ENCODE data around the gene MRPL54. TPM values are rescaled to one million over a fixed set of nuclear protein-coding genes. Genes with fewer than 3 reads are reported as not detected.

The MRPL54 gene
- total RNA-seq, 2 donors from 2014 or later, result 78.9 to 86.0 TPM

GRCh38 chr19:3746371-3747056, 16.0 kb upstream of the MRPL54 start:
- no peaks in the 10 kb centered on the region for H3K27me3 ChIP-seq
- TF ChIP-seq POLR2A (IDR thresholded peaks at IDR 0.05), result no peak
- intact Hi-C loops (cut with DNase I), result no loop called here
- no peaks in the 10 kb centered on the region for H3K9me3 ChIP-seq
- H3K4me1 ChIP-seq, result no peaks in the 10 kb centered on the region
- no peak overlapping the region for H3K27ac ChIP-seq
- peaks cover 0 to 5% of the 10 kb centered on the region in 2 donors for H3K36me3 ChIP-seq (replicated peaks in 1 of 2; ENCODE audit: insufficient read depth in 1 of 2, low read depth in 2 of 2)
- 80% methylated on average over 25 of the region's 31 CpGs for WGBS, 2 donors
- ATAC-seq (no peak), DNase-seq (no peak)
- no peak overlapping the region for H3K4me3 ChIP-seq

- Histone ChIP-seq H3K27ac (no peak overlapping the region), H3K4me3 (no peak overlapping the region), H3K36me3 (replicated peaks in 1 of 2; ENCODE audit: insufficient read depth in 1 of 2, low read depth in 2 of 2) (peaks cover 0 to 5% of the 10 kb centered on the region in 2 donors), H3K27me3 (no peaks in the 10 kb centered on the region), H3K9me3 (no peaks in the 10 kb centered on the region), H3K4me1 (no peaks in the 10 kb centered on the region)
- 83 to 85% methylated on average over 8 of the region's 8 CpGs for WGBS, 2 donors
- TF ChIP-seq POLR2A (IDR thresholded peaks at IDR 0.05) (no peak), CTCF (IDR thresholded peaks at IDR 0.05) (no peak)
- intact Hi-C loops (cut with DNase I), result no loop called here
- DNase-seq (no peak), ATAC-seq (no peak)
These were observed 13.5 kb upstream of the MRPL54 start for GRCh38 chr19:3748965-3749364.

GRCh38 chr19:3750211-3750610, 12.3 kb upstream of the MRPL54 start:
- no peaks in the 10 kb centered on the region for H3K9me3 ChIP-seq
- no peak overlapping the region for H3K4me3 ChIP-seq
- no peaks in the 10 kb centered on the region for H3K27me3 ChIP-seq
- H3K36me3 ChIP-seq (replicated peaks in 1 of 2; ENCODE audit: insufficient read depth in 1 of 2, low read depth in 2 of 2), result peaks cover 0 to 5% of the 10 kb centered on the region in 2 donors
- ATAC-seq (no peak), DNase-seq (no peak)
- H3K4me1 ChIP-seq, result no peaks in the 10 kb centered on the region
- intact Hi-C loops (cut with DNase I), result no loop called here
- 100% methylated on average over 2 of the region's 2 CpGs for whole genome bisulfite sequencing, 2 donors
- no peak for TF ChIP-seq POLR2A (IDR thresholded peaks at IDR 0.05)
- TF ChIP-seq CTCF (IDR thresholded peaks at IDR 0.05), result no peak
- no peak overlapping the region for H3K27ac ChIP-seq

GRCh38 chr19:3751236-3751635, 11.2 kb upstream of the MRPL54 start:
- ATAC-seq (no peak), DNase-seq (no peak)
- H3K4me1 ChIP-seq, result no peaks in the 10 kb centered on the region
- H3K9me3 ChIP-seq, result no peaks in the 10 kb centered on the region
- intact Hi-C loops (cut with DNase I), result no loop called here
- H3K4me3 ChIP-seq, result no peak overlapping the region
- 96% methylated on average over 24 of the region's 30 CpGs; no CpG with 5 or more reads in 1 of the 2 donors for WGBS, 2 donors
- no peak for TF ChIP-seq POLR2A (IDR thresholded peaks at IDR 0.05)
- TF ChIP-seq CTCF (IDR thresholded peaks at IDR 0.05), result no peak
- H3K27ac ChIP-seq, result no peak overlapping the region
- H3K36me3 ChIP-seq (replicated peaks in 1 of 2; ENCODE audit: insufficient read depth in 1 of 2, low read depth in 2 of 2), result peaks cover 0 to 5% of the 10 kb centered on the region in 2 donors
- H3K27me3 ChIP-seq, result no peaks in the 10 kb centered on the region

GRCh38 chr19:3752492-3752891, 10.0 kb upstream of the MRPL54 start:
- Histone ChIP-seq H3K36me3 (replicated peaks in 1 of 2; ENCODE audit: insufficient read depth in 1 of 2, low read depth in 2 of 2) (peaks cover 0 to 5% of the 10 kb centered on the region in 2 donors), H3K27me3 (no peaks in the 10 kb centered on the region), H3K27ac (no peak overlapping the region), H3K4me3 (no peak overlapping the region), H3K9me3 (no peaks in the 10 kb centered on the region), H3K4me1 (no peaks in the 10 kb centered on the region)
- DNase-seq (no peak), ATAC-seq (no peak)
- WGBS, 2 donors, result 70 to 94% methylated on average over 6 to 7 of the region's 25 CpGs
- TF ChIP-seq CTCF (IDR thresholded peaks at IDR 0.05) (no peak), POLR2A (IDR thresholded peaks at IDR 0.05) (no peak)
- intact Hi-C loops (cut with DNase I), result no loop called here
